Esophagus squamous epithelium (tissue), 4 donors: ENCODE measurements around the gene GMFB.

ENCODE experiments used
- CTCF ChIP-seq, 6 experiments: fragments of 450-650 bp in 4 of 6; fragments of 200-600 bp in 2 of 6; sonication (generic) in 2 of 6; IDR thresholded peaks; one replicate each; pipeline ENCODE4 v1.5.1; 2016 to 2019; ENCODE audit warnings: antibody characterized with exemption in 6 of 6, mild to moderate bottlenecking in 4 of 6, moderate library complexity in 4 of 6
- POLR2A ChIP-seq, 4 donors: fragments of 450-650 bp; IDR thresholded peaks; one replicate each; pipeline ENCODE4 v1.6.1; 2017; ENCODE audit warnings: antibody characterized with exemption in 4 of 4, mild to moderate bottlenecking in 4 of 4, moderate library complexity in 3 of 4

GRCh38 chr14:54440873-54441868, 47.6 kb downstream of the GMFB start, which contains the start of gene CNIH1:
- TF ChIP-seq CTCF (IDR thresholded peaks at IDR 0.05) (peak; percentile 87 to 99 (median 96)), POLR2A (IDR thresholded peaks at IDR 0.05) (peak in 1 of 4 donors; percentile 64)
